ENCODE results near the gene NTM.

DNA sequence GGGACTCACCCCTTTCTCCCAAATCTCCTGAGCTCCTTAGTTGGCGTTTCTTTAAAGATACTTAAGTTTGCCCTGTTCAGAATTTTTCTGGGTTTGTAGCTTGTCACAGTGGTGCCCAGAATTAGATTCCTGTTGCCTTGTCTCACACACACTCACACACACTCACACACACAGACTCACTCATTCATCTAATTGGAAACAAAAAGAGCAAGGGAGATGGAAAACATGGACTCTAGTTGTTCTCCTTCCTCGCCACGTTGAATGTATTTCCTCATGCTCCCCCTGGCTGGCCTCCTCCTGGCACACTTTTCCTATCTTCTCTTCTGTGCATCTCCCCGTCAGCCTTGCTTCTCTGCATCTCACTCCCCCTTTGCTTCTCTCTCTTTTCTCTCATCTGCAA is 752.3 kb downstream of the NTM start:
- TF ChIP-seq POLR2A (IDR thresholded peaks at IDR 0.05; ENCODE audit: low read depth, low read length), result no peak
- no peak for TF ChIP-seq PAX5 (IDR thresholded peaks at IDR 0.05; ENCODE audit: insufficient read depth, low read length, severe bottlenecking)
- no peak for TF ChIP-seq POU2F2 (IDR thresholded peaks at IDR 0.05; ENCODE audit: low read depth, low read length)
- TF ChIP-seq POLR2AphosphoS5 (IDR thresholded peaks at IDR 0.05; ENCODE audit: low read depth, low read length), result no peak
- no peak for TF ChIP-seq SPI1 (IDR thresholded peaks at IDR 0.05; ENCODE audit: low read depth, low read length)
- no peak for TF ChIP-seq TAF1 (IDR thresholded peaks at IDR 0.05; ENCODE audit: low read depth, low read length)

Measured in GM12891 (cell line).